GM23338 (cell line): ENCODE results near the gene CIC. TPM values are rescaled to one million over a fixed set of nuclear protein-coding genes. Genes with fewer than 3 reads are reported as not detected.
"Not testable (repeated sequence)": the region's sequence is repeated elsewhere in the genome, so short reads cannot be mapped to it uniquely, and the experiment has no call there.

Experiments used
- ATAC-seq: fragments of 200-7000 bp; cut with Tn5 transposase; 3 replicates; pipeline ENCODE4 v1.9.1; 2020
- DNase-seq: peaks from one replicate; pipeline ENCODE4 v3.0.0-alpha.2; 2015; ENCODE audit warnings: low spot score
- H2AFZ ChIP-seq: fragments of 200-600 bp; sonication (generic); 2 replicates; pipeline ENCODE4 v1.8.0; 2016; ENCODE audit warnings: antibody characterized with exemption, mild to moderate bottlenecking, moderate library complexity
- H3F3A ChIP-seq: fragments of 200-600 bp; sonication (generic); replicated peaks from 2 replicates; pipeline ENCODE4 v1.8.0; 2017; ENCODE audit warnings: antibody characterized with exemption, mixed run types, low read depth
- H3K27ac ChIP-seq: fragments of 200-600 bp; sonication (generic); 2 replicates; pipeline ENCODE4 v1.6.1; 2016; ENCODE audit warnings: low read depth
- H3K27me3 ChIP-seq: fragments of 200-600 bp; sonication (generic); 2 replicates; pipeline ENCODE4 v1.8.0; 2016; ENCODE audit warnings: mild to moderate bottlenecking, mixed run types, moderate library complexity; ENCODE audit not compliant: insufficient read depth
- H3K36me3 ChIP-seq: fragments of 200-600 bp; sonication (generic); 2 replicates; pipeline ENCODE4 v1.8.0; 2016; ENCODE audit warnings: mild to moderate bottlenecking; ENCODE audit not compliant: insufficient read depth
- H3K4me1 ChIP-seq: fragments of 200-600 bp; sonication (generic); 2 replicates; pipeline ENCODE4 v1.8.0; 2016; ENCODE audit warnings: mild to moderate bottlenecking, moderate library complexity; ENCODE audit not compliant: insufficient read depth
- H3K4me2 ChIP-seq: fragments of 200-600 bp; sonication (generic); 2 replicates; pipeline ENCODE4 v1.7.1; 2017; ENCODE audit warnings: mixed run types
- H3K4me3 ChIP-seq: fragments of 200-600 bp; sonication (generic); 2 replicates; pipeline ENCODE4 v1.6.1; 2016; ENCODE audit warnings: mixed run types
- H3K79me2 ChIP-seq: fragments of 200-600 bp; sonication (generic); replicated peaks from 2 replicates; pipeline ENCODE4 v1.8.0; 2017; ENCODE audit warnings: mild to moderate bottlenecking; ENCODE audit not compliant: insufficient read depth
- H3K9me2 ChIP-seq: fragments of 200-600 bp; sonication (generic); 2 replicates; pipeline ENCODE4 v1.8.0; 2017; ENCODE audit not compliant: insufficient read depth
- H4K20me1 ChIP-seq: fragments of 200-600 bp; sonication (generic); replicated peaks from 2 replicates; pipeline ENCODE4 v1.8.0; 2017; ENCODE audit warnings: mild to moderate bottlenecking; ENCODE audit not compliant: insufficient read depth
- H3K27ac Mint-ChIP-seq: 2 replicates; pipeline ENCODE4 v1.8.0; 2020; ENCODE audit warnings: inconsistent platforms, mild to moderate bottlenecking, moderate library complexity, mixed read lengths
- H3K27me3 Mint-ChIP-seq: 3 replicates; pipeline ENCODE4 v1.8.0; 2022; ENCODE audit warnings: low read depth, mild to moderate bottlenecking, moderate library complexity, mixed read lengths, inconsistent platforms; ENCODE audit not compliant: insufficient read depth, poor library complexity
- H3K36me3 Mint-ChIP-seq: 3 replicates; pipeline ENCODE4 v1.8.0; 2021; ENCODE audit warnings: low read depth, mild to moderate bottlenecking, inconsistent platforms, moderate library complexity, mixed read lengths
- H3K4me1 Mint-ChIP-seq: 3 replicates; pipeline ENCODE4 v1.8.0; 2020; ENCODE audit warnings: mild to moderate bottlenecking, inconsistent platforms, mixed read lengths
- H3K4me3 Mint-ChIP-seq: 3 replicates; pipeline ENCODE4 v1.8.0; 2021; ENCODE audit warnings: moderate library complexity, mild to moderate bottlenecking, inconsistent platforms, mixed read lengths
- H3K9me3 Mint-ChIP-seq: 3 replicates; pipeline ENCODE4 v1.8.0; 2020; ENCODE audit warnings: moderate library complexity, mild to moderate bottlenecking, inconsistent platforms, mixed read lengths
- EZH2 ChIP-seq: fragments of 200-600 bp; sonication (generic); IDR thresholded peaks from one replicate; pipeline ENCODE4 v1.8.0; 2017; ENCODE audit warnings: antibody characterized with exemption, mild to moderate bottlenecking, low read depth; ENCODE audit not compliant: unreplicated experiment
- NANOG ChIP-seq: IDR thresholded peaks from 2 replicates; pipeline ENCODE4 v1.6.1; 2016; ENCODE audit warnings: antibody characterized with exemption, borderline replicate concordance
- POLR2AphosphoS5 ChIP-seq: IDR thresholded peaks from 2 replicates; pipeline ENCODE4 v1.6.1; 2016; ENCODE audit warnings: antibody characterized with exemption, low read depth
- STAT1 ChIP-seq: IDR thresholded peaks from one replicate; pipeline ENCODE4 v1.6.1; 2016; ENCODE audit warnings: antibody characterized with exemption; ENCODE audit not compliant: unreplicated experiment
- ZNF114 ChIP-seq: fragments of 250-450 bp; sonication (Bioruptor Pico); IDR thresholded peaks from 2 replicates; pipeline ENCODE4 v1.5.0; 2020; ENCODE audit warnings: mild to moderate bottlenecking, moderate library complexity
- polyA plus RNA-seq: library from polyadenylated mRNA; unstranded; fragments of >200 nt; fragmentation: Nextera tagmentation; extraction: Ambion mirVana; gene quantifications from 2 replicates; pipeline ENCODE4 v1.2.1, GENCODE V29; 2016
- total RNA-seq: library from RNA; depleted of rRNA; stranded (reverse); fragments of >200 nt; shearing (Covaris generic); gene quantifications from 2 replicates; pipeline ENCODE4 v1.2.3, GENCODE V29; 2014
- TF ChIP-seq, protein P1 (sequence below), 2 experiments: fragments of 200-600 bp in 1 of 2; sonication (generic) in 1 of 2; conservative IDR thresholded peaks; 2 replicates each; pipeline versions ENCODE4 v1.5.1 to v1.6.1; 2016 to 2017; ENCODE audit warnings: antibody characterized with exemption in 2 of 2, low read depth in 2 of 2, mild to moderate bottlenecking in 2 of 2, moderate library complexity in 1 of 2

Gene CIC
- total and polyA plus RNA-seq, 2 experiments from 2014 or later: 13.2 to 42.0 TPM

DNA sequence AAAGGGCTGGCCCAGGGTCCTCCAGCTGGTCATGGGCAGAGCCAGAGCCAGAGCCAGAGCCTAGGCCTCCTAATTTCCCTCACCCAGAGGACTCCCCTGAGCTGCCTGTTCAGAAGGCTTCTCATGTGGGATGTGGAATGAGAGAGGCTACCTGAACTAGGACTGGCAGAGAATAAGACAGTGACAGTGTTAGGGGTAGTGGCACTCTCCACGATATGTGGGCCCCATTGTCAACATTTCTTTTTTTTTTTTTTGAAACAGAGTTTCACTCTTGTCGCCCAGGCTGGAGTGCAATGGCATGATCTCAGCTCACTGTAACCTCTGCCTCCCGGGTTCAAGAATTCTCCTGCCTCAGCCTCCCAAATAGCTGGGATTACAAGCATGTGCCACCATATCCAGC lies 62.3 kb downstream of the CIC start:
- not testable (repeated sequence) for H3K27me3 Mint-ChIP-seq, H3F3A ChIP-seq, H3K4me3 Mint-ChIP-seq

GRCh38 chr19:42332059-42332458 lies 63.0 kb downstream of the CIC start:
- no peaks in the 10 kb centered on the region for H3K27me3 ChIP-seq
- no peaks in the 10 kb centered on the region for H3K36me3 Mint-ChIP-seq

More for the DNA sequence above, 62.3 kb downstream of the CIC start:
- not testable (repeated sequence) for H3K36me3 Mint-ChIP-seq, H3K9me2 ChIP-seq, H3K27ac Mint-ChIP-seq, ATAC-seq, H3K9me3 Mint-ChIP-seq, H3K4me3 ChIP-seq, H3K36me3 ChIP-seq, DNase-seq, H4K20me1 ChIP-seq, H3K27me3 ChIP-seq, H3K4me2 ChIP-seq, H3K27ac ChIP-seq, H2AFZ ChIP-seq, H3K4me1 ChIP-seq
- peaks cover 26% of the 10 kb centered on the region for H3K79me2 ChIP-seq
- peaks cover 27% of the 10 kb centered on the region; the same call in 2 of the 3 replicates for H3K4me1 Mint-ChIP-seq

DNA sequence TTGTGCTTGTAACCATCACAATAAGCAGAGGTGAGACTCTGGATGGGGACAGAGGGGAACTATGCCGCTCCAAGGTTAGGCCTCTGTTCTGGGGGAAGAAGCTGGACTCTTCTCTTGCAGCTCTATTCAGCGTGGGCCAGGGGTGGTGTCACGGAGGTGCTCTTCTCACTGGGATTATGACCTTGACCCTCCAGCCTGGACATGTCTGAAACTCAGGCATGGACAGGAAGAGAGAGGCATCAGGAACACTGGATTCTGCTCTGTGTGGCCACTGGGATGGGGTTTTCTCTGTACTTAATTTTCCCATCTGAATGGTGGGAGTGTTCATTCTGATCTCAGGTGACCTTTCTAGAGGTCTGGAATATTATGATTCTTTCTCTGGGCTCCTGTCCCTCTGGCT lies 64.0 kb downstream of the CIC start:
- no peak overlapping the region for H3K27ac ChIP-seq
- Mint-ChIP-seq H3K27ac (no peak overlapping the region), H3K9me3 (no peaks in the 10 kb centered on the region), H3K36me3 (no peaks in the 10 kb centered on the region), H3K27me3 (peaks cover 5% of the 10 kb centered on the region), H3K4me1 (peaks cover 17% of the 10 kb centered on the region; the same call in 2 of the 3 replicates), H3K4me3 (no peak overlapping the region)
- DNase-seq (no peak), ATAC-seq (no peak)
- H4K20me1 ChIP-seq: peaks cover 6% of the 10 kb centered on the region
- H3K4me1 ChIP-seq: no peaks in the 10 kb centered on the region; the same call in 1 of the 2 replicates
- no peaks in the 10 kb centered on the region for H3F3A ChIP-seq
- no peak overlapping the region for H2AFZ ChIP-seq
- H3K4me3 ChIP-seq: no peak overlapping the region
- H3K4me2 ChIP-seq: no peak overlapping the region
- 0 out of 2 replicates have a peak, but pooled peaks cover 12% of the 10 kb centered on the region for H3K79me2 ChIP-seq
- TF ChIP-seq NANOG (no peak), POLR2AphosphoS5 (no peak)
- no peaks in the 10 kb centered on the region for H3K9me2 ChIP-seq
- H3K36me3 ChIP-seq: no peaks in the 10 kb centered on the region
- H3K27me3 ChIP-seq: no peaks in the 10 kb centered on the region

More at GRCh38 chr19:42332059-42332458, 63.0 kb downstream of the CIC start:
- Histone ChIP-seq H2AFZ (no peak overlapping the region), H4K20me1 (peaks cover 6% of the 10 kb centered on the region), H3F3A (no peaks in the 10 kb centered on the region), H3K4me1 (no peaks in the 10 kb centered on the region; the same call in 1 of the 2 replicates), H3K4me2 (no peak overlapping the region), H3K27ac (no peak overlapping the region), H3K4me3 (no peak overlapping the region), H3K9me2 (no peaks in the 10 kb centered on the region), H3K79me2 (peaks cover 19% of the 10 kb centered on the region), H3K36me3 (no peaks in the 10 kb centered on the region)
- no peak overlapping the region for H3K27ac Mint-ChIP-seq
- ATAC-seq (no peak), DNase-seq (no peak)
- H3K27me3 Mint-ChIP-seq: peaks cover 5% of the 10 kb centered on the region
- H3K9me3 Mint-ChIP-seq: no peaks in the 10 kb centered on the region
- no peak overlapping the region for H3K4me3 Mint-ChIP-seq
- TF ChIP-seq, protein P1, sequence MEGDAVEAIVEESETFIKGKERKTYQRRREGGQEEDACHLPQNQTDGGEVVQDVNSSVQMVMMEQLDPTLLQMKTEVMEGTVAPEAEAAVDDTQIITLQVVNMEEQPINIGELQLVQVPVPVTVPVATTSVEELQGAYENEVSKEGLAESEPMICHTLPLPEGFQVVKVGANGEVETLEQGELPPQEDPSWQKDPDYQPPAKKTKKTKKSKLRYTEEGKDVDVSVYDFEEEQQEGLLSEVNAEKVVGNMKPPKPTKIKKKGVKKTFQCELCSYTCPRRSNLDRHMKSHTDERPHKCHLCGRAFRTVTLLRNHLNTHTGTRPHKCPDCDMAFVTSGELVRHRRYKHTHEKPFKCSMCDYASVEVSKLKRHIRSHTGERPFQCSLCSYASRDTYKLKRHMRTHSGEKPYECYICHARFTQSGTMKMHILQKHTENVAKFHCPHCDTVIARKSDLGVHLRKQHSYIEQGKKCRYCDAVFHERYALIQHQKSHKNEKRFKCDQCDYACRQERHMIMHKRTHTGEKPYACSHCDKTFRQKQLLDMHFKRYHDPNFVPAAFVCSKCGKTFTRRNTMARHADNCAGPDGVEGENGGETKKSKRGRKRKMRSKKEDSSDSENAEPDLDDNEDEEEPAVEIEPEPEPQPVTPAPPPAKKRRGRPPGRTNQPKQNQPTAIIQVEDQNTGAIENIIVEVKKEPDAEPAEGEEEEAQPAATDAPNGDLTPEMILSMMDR (conservative IDR thresholded peaks at IDR 0.05; ENCODE audit: low read depth in 2 of 2): no peak
- TF ChIP-seq STAT1 (no peak), NANOG (no peak), POLR2AphosphoS5 (no peak), ZNF114 (CRISPR knock-in tag) (no peak), EZH2 (no peak)
- H3K4me1 Mint-ChIP-seq: peaks cover 20% of the 10 kb centered on the region; the same call in 2 of the 3 replicates
